GM21717 (cell line): ENCODE measurements around the gene CPXM2.

Source experiments
- ATAC-seq: cut with Tn5 transposase; IDR thresholded peaks from one replicate; pipeline ENCODE4 v1.9.1; 2021; ENCODE audit warnings: mild to moderate bottlenecking, moderate library complexity; ENCODE audit not compliant: unreplicated experiment

The CPXM2 gene

DNA sequence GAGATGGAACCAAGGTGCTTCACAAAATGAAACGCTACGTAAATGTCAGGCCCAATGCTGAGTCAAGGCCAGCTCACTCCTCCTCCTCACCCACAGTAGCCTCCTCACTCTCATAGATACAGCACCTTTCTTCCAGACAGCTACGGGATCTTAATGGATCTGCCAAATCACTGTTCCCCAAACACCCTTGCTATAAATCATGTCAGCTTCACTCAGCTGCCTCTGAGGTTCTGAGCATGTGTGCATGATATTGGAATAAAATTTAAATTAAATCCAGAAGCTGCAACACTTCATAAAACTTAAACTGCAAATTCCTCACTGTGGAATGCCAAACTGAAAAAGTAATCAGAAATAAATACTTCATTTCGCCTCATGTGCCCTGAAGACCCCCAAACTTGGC lies 14.7 kb upstream of the CPXM2 start:
- no peak for ATAC-seq

GRCh38 chr10:123904834-123905409 lies 13.3 kb upstream of the CPXM2 start:
- ATAC-seq, result no peak

GRCh38 chr10:123903621-123904020 lies 12.0 kb upstream of the CPXM2 start:
- ATAC-seq, result no peak

DNA sequence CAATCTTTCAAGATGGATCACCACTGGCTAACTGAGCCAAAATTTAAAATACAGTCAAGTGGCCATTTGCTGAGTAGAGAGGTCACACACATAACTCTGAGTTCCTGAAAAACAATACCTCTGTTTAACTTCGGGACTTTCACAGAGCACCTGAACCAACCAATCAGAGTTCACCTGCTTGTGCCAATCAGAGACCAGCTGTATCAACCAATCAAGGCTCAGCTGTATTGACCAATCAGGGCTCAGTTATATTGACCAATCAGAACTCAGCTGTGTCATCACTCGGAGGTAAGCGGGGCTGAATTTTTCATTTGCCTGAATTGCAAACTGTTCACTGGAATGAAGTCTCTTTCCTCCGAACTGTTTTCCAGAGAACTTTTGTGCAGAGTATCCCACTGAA lies 10.0 kb upstream of the CPXM2 start:
- ATAC-seq, result no peak

- ATAC-seq, result no peak
These were observed 5.5 kb upstream of the CPXM2 start for GRCh38 chr10:123897146-123897545.

DNA sequence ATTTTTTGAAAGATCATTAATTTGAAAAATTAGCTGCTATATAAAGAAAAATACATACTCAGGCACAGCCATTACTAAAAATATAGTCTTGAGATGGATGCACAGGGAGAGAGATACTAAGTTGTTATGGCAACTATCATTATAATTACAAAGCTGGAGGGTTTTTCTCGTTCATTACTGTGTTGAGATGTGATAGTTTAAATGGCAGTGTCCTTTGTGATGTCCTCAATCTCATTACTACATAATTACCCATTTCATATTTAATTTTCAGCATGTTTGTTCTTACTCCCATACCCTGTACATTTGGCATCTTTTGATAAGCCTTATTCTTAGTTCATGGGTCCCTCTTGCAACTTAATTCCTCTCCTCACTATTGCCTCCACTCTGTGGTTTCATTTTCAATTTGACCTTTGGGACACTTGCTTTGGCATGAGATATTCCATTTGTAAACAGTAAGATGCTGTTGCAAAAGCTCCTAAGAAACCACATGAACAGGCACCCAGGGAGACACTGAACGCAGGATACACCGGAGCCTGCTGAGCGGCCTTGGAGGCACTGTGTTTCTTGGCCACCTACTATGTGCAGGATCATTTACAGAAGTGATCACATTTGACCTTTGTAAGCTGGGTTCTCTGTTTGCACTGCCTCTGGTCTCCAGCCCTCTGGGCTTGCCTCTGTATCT lies 4.8 kb upstream of the CPXM2 start:
- no peak for ATAC-seq

DNA sequence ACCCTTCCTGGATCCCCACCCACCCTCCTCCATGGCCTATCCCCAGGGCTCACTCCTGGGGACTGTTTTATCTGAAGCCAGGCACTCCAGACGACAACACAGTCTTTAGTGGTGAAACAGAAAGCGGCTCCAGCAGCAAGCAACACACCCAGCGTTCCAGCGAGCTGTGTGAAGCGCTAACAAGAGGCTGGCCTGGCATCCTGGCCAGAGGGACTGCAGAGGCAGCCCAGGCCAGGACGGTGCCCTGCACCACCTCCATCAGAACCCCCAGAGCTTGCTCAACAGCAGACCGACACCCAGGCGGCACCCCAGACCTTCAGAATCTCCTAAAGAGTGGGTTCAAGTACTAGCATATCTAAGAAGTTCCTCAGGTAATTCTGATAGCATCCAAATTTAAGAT lies 2.0 kb upstream of the CPXM2 start:
- no peak for ATAC-seq

DNA sequence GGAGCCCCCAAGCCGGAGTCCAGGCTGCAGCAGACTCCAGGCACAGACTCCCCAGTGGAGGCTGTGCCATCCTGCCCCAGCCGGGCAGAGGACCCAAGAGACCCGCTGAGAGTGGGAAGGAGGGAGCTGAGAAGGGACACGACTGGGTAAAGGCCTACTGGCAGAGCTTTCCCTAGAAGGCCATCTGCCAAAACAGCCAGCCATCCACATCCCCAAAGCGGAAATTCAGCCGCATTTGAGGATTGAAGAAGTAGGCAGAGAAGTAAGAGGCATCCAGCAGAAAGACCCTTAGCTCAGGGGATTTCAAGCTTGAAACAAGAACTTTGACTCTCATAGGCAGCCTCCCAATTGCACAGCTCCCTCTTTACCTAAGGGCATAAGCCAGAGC lies 857 bp downstream of the CPXM2 start:
- no peak for ATAC-seq

GRCh38 chr10:123890226-123890625 lies 1.4 kb downstream of the CPXM2 start:
- ATAC-seq, result no peak

GRCh38 chr10:123889821-123890220 lies 1.8 kb downstream of the CPXM2 start:
- ATAC-seq, result no peak

DNA sequence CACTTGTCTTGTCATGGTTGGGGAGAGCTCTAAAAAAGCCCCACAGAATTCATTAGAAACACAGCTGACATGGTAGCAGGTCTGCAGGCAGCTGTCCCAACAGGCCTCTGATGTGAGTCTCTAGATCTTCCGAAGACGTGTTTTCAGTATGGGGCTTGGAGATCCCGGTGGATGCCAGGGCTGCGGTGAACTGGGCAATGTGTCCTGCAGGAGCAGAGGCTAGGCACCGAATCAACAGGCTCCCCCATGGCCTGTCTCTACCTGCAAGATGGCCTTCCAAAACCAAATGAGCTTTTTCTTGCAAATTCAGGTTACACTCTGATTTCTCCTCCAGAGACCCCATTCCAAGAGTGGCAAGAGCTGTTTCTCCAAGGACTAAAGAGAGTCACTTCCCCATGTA lies 2.9 kb downstream of the CPXM2 start:
- no peak for ATAC-seq

DNA sequence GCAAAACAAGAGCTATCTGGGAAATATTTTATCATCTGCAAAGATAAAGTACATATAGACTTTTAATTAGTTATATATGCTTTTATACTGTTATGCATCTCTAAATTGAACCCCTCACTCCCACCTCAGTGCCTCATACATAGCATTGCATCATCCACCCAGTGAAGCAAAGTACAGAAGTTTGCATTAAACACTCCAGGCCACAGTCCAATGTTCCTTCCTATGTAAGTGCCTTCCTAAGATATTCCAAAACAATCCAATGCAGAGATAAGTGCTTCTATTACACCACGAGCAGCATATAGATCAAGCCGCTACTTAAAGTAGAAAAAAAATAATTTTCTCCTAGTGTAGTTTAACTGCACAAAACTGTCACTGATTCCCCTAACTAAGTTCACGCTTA lies 3.4 kb downstream of the CPXM2 start:
- no peak for ATAC-seq

GRCh38 chr10:123886292-123886691 lies 5.3 kb downstream of the CPXM2 start:
- ATAC-seq, result no peak

DNA sequence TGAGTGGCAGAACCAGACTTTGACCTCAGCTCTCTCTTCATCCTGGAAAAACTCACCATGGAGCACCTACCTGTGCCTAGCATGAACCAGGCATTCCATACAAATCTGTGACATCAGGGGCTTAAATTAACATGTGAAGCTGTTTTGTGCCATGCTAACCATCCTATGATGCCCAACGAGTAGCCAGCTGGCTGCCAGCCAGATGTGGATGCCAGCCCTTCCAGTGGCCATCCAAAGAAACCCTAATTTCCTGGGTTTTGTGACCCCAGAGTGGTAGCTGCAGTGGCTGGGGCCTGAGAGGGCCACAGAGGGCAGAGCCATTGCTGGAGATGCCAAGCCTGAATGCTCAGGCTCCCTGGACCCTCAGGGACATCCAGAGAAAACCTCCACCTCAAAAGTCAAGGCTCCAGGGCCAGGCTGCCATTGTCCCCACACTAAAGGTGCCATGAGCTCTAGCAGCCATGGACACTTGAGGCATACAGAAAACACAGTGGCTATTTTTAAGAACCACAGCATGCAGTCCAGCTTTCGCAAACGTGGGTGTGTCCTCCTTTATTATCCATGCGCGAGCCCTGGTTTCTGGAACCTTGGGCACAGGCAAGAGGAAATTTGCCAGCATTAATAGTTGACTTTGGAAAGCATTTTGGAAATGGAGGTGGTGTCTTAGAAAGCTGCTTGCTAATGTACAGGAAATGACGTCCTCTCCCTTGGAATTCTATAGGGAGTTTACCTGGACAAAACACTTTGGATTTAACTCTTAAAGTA lies 6.0 kb downstream of the CPXM2 start:
- no peak for ATAC-seq

GRCh38 chr10:123884907-123885381 lies 6.7 kb downstream of the CPXM2 start:
- ATAC-seq, result no peak

DNA sequence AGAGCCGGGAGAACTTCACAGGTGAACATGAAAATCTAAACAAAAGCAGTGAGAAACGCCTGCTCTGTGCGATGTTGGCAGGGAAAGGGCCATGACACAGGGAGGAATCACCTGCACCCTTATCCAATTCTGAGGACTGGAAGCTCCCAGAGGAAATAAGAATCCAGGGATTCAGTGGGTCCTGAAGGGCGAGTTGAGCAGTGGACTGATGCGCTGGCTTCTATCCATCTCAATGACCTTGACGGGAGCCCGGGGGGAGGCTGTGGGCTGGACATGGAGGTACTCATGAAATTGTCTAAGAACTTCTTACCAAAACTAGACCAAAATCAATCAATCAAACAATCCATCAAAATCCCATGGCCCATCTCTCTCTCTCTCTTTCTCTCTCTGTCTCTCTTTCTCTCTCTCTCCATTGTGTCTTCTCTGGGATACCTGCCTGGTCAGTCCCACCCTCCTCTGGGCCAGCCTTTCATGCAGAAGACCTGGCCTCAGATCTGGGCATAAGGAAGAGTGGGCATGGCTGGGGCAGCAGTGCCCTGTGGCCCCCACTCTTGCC lies 7.2 kb downstream of the CPXM2 start:
- no peak for ATAC-seq

GRCh38 chr10:123883673-123884320 lies 7.8 kb downstream of the CPXM2 start:
- no peak for ATAC-seq

DNA sequence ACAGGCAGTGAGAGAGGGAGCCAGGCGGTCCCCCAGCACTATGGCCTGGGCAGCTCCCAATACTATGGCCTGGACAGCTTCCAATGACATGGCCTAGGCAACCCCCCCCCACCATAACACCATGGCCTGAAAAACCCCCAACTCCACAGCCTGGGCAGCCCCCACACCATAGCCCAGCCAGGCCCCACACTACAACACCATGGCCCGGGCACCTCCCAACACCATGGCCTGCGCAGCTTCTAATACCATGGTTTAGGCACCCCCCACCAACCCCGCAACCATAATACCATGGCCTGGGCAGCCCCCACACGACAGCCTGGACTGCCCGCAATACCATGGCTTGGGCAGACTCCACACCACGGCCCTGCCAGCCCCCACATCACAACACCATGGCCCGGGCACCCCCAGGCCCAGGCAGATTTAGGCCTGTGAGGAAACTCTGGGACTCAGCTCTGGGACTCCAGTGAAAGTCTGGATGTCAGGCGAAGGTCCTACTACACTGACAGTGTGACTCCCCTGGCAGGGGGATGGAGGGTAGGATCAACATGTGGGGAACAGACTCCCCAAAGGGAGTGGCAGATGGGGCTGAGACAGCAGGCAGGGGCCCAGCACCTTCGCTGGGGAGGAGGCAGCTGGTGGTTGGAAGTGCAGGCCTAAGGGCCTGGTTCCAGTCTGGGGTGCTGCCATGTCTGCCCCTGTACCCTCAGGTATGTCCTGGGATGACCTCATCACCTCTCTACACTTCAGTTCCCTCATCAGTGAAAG lies 8.7 kb downstream of the CPXM2 start:
- ATAC-seq, result no peak

DNA sequence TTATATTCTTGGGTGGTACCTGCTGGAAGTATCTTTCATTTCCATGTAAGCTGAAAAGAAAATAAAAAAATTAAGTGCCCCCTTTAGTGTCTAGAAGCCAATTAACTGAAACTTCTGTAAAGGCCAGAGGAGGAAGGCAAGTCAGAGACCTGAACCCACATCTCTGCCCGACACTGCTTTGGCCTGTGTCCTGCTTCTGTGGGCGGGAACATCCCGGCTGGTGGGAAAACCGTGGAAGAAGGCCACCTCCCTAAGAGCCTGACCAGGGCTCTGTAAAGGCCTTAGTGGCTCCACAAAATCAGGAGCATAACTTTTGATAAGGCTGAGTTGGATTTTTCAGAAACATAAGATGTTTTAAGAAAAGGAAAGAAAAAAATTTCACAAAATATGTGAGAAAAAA lies 9.4 kb downstream of the CPXM2 start:
- ATAC-seq, result no peak

- ATAC-seq, result no peak
These were observed 11.9 kb downstream of the CPXM2 start for GRCh38 chr10:123879606-123880257.
